DND-41 (cell line): ENCODE measurements around the gene MACROD2.

Experiments
- EZH2 ChIP-seq: IDR thresholded peaks from 3 replicates; pipeline ENCODE4 v1.6.1; 2012; ENCODE audit warnings: borderline replicate concordance, low read depth, mild to moderate bottlenecking, moderate library complexity, low read length, inconsistent platforms; ENCODE audit not compliant: severe bottlenecking
- TF ChIP-seq, protein P1 (sequence below): IDR thresholded peaks from 2 replicates; pipeline ENCODE4 v1.5.1; 2012; ENCODE audit warnings: borderline replicate concordance, low read length, moderate library complexity, mild to moderate bottlenecking; ENCODE audit not compliant: poor library complexity, severe bottlenecking; ENCODE audit errors: extremely low read depth

GRCh38 chr20:15967334-15967733 is 1972.0 kb downstream of the MACROD2 start:
- TF ChIP-seq, protein P1, sequence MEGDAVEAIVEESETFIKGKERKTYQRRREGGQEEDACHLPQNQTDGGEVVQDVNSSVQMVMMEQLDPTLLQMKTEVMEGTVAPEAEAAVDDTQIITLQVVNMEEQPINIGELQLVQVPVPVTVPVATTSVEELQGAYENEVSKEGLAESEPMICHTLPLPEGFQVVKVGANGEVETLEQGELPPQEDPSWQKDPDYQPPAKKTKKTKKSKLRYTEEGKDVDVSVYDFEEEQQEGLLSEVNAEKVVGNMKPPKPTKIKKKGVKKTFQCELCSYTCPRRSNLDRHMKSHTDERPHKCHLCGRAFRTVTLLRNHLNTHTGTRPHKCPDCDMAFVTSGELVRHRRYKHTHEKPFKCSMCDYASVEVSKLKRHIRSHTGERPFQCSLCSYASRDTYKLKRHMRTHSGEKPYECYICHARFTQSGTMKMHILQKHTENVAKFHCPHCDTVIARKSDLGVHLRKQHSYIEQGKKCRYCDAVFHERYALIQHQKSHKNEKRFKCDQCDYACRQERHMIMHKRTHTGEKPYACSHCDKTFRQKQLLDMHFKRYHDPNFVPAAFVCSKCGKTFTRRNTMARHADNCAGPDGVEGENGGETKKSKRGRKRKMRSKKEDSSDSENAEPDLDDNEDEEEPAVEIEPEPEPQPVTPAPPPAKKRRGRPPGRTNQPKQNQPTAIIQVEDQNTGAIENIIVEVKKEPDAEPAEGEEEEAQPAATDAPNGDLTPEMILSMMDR: no peak
- TF ChIP-seq EZH2: no peak
